DND-41 (cell line): ENCODE measurements around the gene LMO3.

Source experiments
- EZH2 ChIP-seq: IDR thresholded peaks from 3 replicates; pipeline ENCODE4 v1.6.1; 2012; ENCODE audit warnings: borderline replicate concordance, low read depth, mild to moderate bottlenecking, moderate library complexity, low read length, inconsistent platforms; ENCODE audit not compliant: severe bottlenecking
- TF ChIP-seq, protein P1 (sequence below): IDR thresholded peaks from 2 replicates; pipeline ENCODE4 v1.5.1; 2012; ENCODE audit warnings: borderline replicate concordance, low read length, moderate library complexity, mild to moderate bottlenecking; ENCODE audit not compliant: poor library complexity, severe bottlenecking; ENCODE audit errors: extremely low read depth

GRCh38 chr12:16611146-16611545 is 5.2 kb upstream of the LMO3 start:
- TF ChIP-seq, protein P1, sequence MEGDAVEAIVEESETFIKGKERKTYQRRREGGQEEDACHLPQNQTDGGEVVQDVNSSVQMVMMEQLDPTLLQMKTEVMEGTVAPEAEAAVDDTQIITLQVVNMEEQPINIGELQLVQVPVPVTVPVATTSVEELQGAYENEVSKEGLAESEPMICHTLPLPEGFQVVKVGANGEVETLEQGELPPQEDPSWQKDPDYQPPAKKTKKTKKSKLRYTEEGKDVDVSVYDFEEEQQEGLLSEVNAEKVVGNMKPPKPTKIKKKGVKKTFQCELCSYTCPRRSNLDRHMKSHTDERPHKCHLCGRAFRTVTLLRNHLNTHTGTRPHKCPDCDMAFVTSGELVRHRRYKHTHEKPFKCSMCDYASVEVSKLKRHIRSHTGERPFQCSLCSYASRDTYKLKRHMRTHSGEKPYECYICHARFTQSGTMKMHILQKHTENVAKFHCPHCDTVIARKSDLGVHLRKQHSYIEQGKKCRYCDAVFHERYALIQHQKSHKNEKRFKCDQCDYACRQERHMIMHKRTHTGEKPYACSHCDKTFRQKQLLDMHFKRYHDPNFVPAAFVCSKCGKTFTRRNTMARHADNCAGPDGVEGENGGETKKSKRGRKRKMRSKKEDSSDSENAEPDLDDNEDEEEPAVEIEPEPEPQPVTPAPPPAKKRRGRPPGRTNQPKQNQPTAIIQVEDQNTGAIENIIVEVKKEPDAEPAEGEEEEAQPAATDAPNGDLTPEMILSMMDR: no peak
- TF ChIP-seq EZH2: no peak
